GM21528 (cell line): ENCODE results near the gene RANBP17.

ENCODE experiments used
- ATAC-seq: cut with Tn5 transposase; IDR thresholded peaks from one replicate; pipeline ENCODE4 v1.9.1; 2021; ENCODE audit warnings: mild to moderate bottlenecking, moderate library complexity; ENCODE audit not compliant: unreplicated experiment, low FRiP score

The RANBP17 gene

GRCh38 chr5:171074747-171075146 lies 212.9 kb downstream of the RANBP17 start:
- ATAC-seq = no peak

- ATAC-seq = no peak
Measured at GRCh38 chr5:171080186-171080938, 218.5 kb downstream of the RANBP17 start.

GRCh38 chr5:171081319-171081718 lies 219.5 kb downstream of the RANBP17 start:
- no peak for ATAC-seq

- ATAC-seq = no peak
Measured at GRCh38 chr5:171092194-171092593, 230.4 kb downstream of the RANBP17 start.

GRCh38 chr5:171093598-171093997 lies 231.8 kb downstream of the RANBP17 start:
- no peak for ATAC-seq

GRCh38 chr5:171094356-171094755 lies 232.5 kb downstream of the RANBP17 start:
- ATAC-seq = no peak

GRCh38 chr5:171102877-171103610 lies 241.2 kb downstream of the RANBP17 start:
- no peak for ATAC-seq

- ATAC-seq = no peak
Measured at GRCh38 chr5:171107669-171108068, 245.9 kb downstream of the RANBP17 start.

- no peak for ATAC-seq
Measured at GRCh38 chr5:171115519-171115918, 253.7 kb downstream of the RANBP17 start.

- ATAC-seq = no peak
Measured at GRCh38 chr5:171116719-171117118, 254.9 kb downstream of the RANBP17 start.

GRCh38 chr5:171120986-171121622 lies 259.3 kb downstream of the RANBP17 start:
- ATAC-seq = no peak

GRCh38 chr5:171121638-171122037 lies 259.8 kb downstream of the RANBP17 start:
- no peak for ATAC-seq

GRCh38 chr5:171122372-171122771 lies 260.6 kb downstream of the RANBP17 start:
- no peak for ATAC-seq

GRCh38 chr5:171123417-171123816 lies 261.6 kb downstream of the RANBP17 start:
- ATAC-seq = no peak

- ATAC-seq = no peak
Measured at GRCh38 chr5:171127314-171127713, 265.5 kb downstream of the RANBP17 start.

GRCh38 chr5:171128136-171128535 lies 266.3 kb downstream of the RANBP17 start:
- ATAC-seq = no peak

GRCh38 chr5:171129308-171129707 lies 267.5 kb downstream of the RANBP17 start:
- no peak for ATAC-seq

GRCh38 chr5:171131497-171131896 lies 269.7 kb downstream of the RANBP17 start:
- no peak for ATAC-seq

- ATAC-seq = no peak
Measured at GRCh38 chr5:171137768-171138525, 276.1 kb downstream of the RANBP17 start.

- no peak for ATAC-seq
Measured at GRCh38 chr5:171139227-171139626, 277.4 kb downstream of the RANBP17 start.

- ATAC-seq = no peak
Measured at GRCh38 chr5:171142617-171143016, 280.8 kb downstream of the RANBP17 start.
